ENCODE results near the gene SEPTIN10. TPM values are rescaled to one million over a fixed set of nuclear protein-coding genes. Genes with fewer than 3 reads are reported as not detected.

Gene SEPTIN10
- total RNA-seq, 4 donors from 2014 or later: 104 to 160 (median 118) TPM

- Histone ChIP-seq H3K27me3 (no peaks in the 10 kb centered on the region), H3K4me3 (no peak overlapping the region), H3K36me3 (no peaks in the 10 kb centered on the region), H3K27ac (no peak overlapping the region), H3K4me1 (peaks cover 0 to 18% (median 0%) of the 10 kb centered on the region in 4 donors), H3K9me3 (no peaks in the 10 kb centered on the region)
- TF ChIP-seq, protein P1, sequence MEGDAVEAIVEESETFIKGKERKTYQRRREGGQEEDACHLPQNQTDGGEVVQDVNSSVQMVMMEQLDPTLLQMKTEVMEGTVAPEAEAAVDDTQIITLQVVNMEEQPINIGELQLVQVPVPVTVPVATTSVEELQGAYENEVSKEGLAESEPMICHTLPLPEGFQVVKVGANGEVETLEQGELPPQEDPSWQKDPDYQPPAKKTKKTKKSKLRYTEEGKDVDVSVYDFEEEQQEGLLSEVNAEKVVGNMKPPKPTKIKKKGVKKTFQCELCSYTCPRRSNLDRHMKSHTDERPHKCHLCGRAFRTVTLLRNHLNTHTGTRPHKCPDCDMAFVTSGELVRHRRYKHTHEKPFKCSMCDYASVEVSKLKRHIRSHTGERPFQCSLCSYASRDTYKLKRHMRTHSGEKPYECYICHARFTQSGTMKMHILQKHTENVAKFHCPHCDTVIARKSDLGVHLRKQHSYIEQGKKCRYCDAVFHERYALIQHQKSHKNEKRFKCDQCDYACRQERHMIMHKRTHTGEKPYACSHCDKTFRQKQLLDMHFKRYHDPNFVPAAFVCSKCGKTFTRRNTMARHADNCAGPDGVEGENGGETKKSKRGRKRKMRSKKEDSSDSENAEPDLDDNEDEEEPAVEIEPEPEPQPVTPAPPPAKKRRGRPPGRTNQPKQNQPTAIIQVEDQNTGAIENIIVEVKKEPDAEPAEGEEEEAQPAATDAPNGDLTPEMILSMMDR (IDR thresholded peaks at IDR 0.05): no peak
- TF ChIP-seq POLR2A (IDR thresholded peaks at IDR 0.05) (no peak), EP300 (IDR thresholded peaks at IDR 0.05) (no peak)
- DNase-seq (ENCODE audit: low spot score in 2 of 2): no peak
- WGBS, 2 donors: 90% methylated on average over 10 of the region's 10 CpGs
These were observed 81.7 kb downstream of the SEPTIN10 start for GRCh38 chr2:109531896-109532727.

DNA sequence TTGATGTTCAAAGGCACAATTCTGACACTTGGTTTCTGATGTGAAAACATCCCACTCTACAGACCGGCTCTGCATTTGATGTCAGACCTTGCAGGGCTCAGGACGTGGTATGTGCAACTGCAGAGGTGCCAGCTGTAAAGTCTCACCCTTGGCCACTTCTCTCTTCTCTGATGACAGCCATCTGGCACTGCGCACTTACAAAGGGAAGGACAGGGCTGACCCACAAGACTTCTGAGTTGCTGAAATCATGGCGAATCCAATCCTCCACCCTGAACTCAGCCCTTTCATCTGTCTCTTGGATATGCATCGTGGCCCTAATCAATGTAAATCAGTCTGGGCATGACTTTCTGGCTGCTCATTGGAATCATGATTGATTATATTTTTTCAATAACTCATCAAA is 82.5 kb downstream of the SEPTIN10 start:
- no peaks in the 10 kb centered on the region for H3K36me3 ChIP-seq
- H3K4me1 ChIP-seq: peaks cover 0 to 18% (median 0%) of the 10 kb centered on the region in 4 donors
- no peak for DNase-seq (ENCODE audit: low spot score in 2 of 2)
- 89 to 95% methylated on average over 5 of the region's 5 CpGs for WGBS, 2 donors
- H3K27ac ChIP-seq: no peak overlapping the region
- no peak overlapping the region for H3K4me3 ChIP-seq
- no peaks in the 10 kb centered on the region for H3K27me3 ChIP-seq
- H3K9me3 ChIP-seq: no peaks in the 10 kb centered on the region
- TF ChIP-seq POLR2A (IDR thresholded peaks at IDR 0.05) (no peak), EP300 (IDR thresholded peaks at IDR 0.05) (no peak)
- TF ChIP-seq, protein P1 (IDR thresholded peaks at IDR 0.05): no peak

DNA sequence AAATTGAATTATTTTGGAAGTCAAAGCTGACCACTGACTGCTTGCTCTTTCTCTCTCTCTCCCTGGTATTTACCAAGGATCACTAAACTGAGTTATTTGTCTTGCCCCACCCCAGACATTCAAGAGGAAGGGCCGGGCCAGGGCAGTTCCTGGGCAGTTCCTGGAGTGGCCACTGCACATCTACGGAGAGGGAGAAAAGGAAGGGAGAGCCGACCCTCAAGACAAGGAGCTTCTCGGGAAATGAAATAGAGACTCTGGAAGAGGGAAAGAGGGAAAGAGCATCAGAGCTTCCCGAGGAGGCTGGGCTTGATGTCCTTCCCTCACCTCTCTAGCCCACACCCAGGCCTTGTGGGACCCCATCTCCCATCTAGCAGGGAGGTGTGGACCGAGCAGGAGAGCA is 83.1 kb downstream of the SEPTIN10 start:
- 55 to 56% methylated on average over 6 of the region's 6 CpGs for WGBS, 2 donors
- DNase-seq (ENCODE audit: low spot score in 2 of 2): no peak

GRCh38 chr2:109529532-109530449 is 84.0 kb downstream of the SEPTIN10 start:
- TF ChIP-seq POLR2A (IDR thresholded peaks at IDR 0.05): no peak
- TF ChIP-seq EP300 (IDR thresholded peaks at IDR 0.05): no peak
- TF ChIP-seq, protein P1 (IDR thresholded peaks at IDR 0.05): no peak
- Histone ChIP-seq H3K36me3 (no peaks in the 10 kb centered on the region), H3K4me1 (peaks cover 0 to 18% (median 0%) of the 10 kb centered on the region in 4 donors), H3K4me3 (no peak overlapping the region), H3K27me3 (no peaks in the 10 kb centered on the region), H3K27ac (no peak overlapping the region), H3K9me3 (no peaks in the 10 kb centered on the region)
- WGBS, 2 donors: 70 to 71% methylated on average over 16 of the region's 16 CpGs
- no peak for DNase-seq (ENCODE audit: low spot score in 2 of 2)

More for the DNA sequence above, 83.1 kb downstream of the SEPTIN10 start:
- Histone ChIP-seq H3K27ac (no peak overlapping the region), H3K36me3 (no peaks in the 10 kb centered on the region), H3K27me3 (no peaks in the 10 kb centered on the region), H3K4me1 (peaks cover 0 to 18% (median 0%) of the 10 kb centered on the region in 4 donors), H3K9me3 (no peaks in the 10 kb centered on the region), H3K4me3 (no peak overlapping the region)
- TF ChIP-seq EP300 (IDR thresholded peaks at IDR 0.05): no peak

GRCh38 chr2:109528811-109529501 is 84.8 kb downstream of the SEPTIN10 start:
- H3K9me3 ChIP-seq: no peaks in the 10 kb centered on the region
- TF ChIP-seq, protein P1 (IDR thresholded peaks at IDR 0.05): no peak
- TF ChIP-seq POLR2A (IDR thresholded peaks at IDR 0.05) (no peak), EP300 (IDR thresholded peaks at IDR 0.05) (no peak)
- no peak for DNase-seq (ENCODE audit: low spot score in 2 of 2)
- no peaks in the 10 kb centered on the region for H3K36me3 ChIP-seq
- no peak overlapping the region for H3K4me3 ChIP-seq
- 82 to 86% methylated on average over 21 of the region's 21 CpGs for WGBS, 2 donors
- H3K27ac ChIP-seq: no peak overlapping the region
- H3K4me1 ChIP-seq: peaks cover 0 to 18% (median 0%) of the 10 kb centered on the region in 4 donors
- no peaks in the 10 kb centered on the region for H3K27me3 ChIP-seq

Data from tibial nerve (tissue), 4 donors.